ENCODE data around the gene SLC16A10.

DNA sequence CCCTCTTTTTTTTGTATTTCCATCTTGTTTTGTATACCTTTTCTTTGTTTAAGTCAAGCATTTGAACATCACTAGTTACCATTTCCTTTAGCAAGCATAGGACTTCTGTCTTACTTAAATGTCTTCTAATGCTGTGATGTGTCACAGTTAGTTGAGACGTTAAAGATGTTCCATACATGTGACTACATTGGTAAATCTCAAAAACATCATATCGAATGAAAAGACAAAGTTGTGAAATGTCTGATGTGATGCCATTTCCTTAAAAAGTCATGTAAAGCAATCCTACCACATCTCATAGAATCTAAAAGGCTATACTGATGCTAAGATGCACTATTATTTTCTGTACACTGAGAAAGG lies 26.8 kb downstream of the SLC16A10 start:
- TF ChIP-seq EZH2 (IDR thresholded peaks at IDR 0.05), result no peak
- no peak for TF ChIP-seq FOXP2 (optimal IDR thresholded peaks at IDR 0.05; ENCODE audit: control extremely low read depth, extremely low read length, insufficient read depth)
